GM20000 (cell line): ENCODE measurements around the gene DKK2.
A peak's percentile ranks its signal among the peaks of the same experiment; 100 is the strongest.

Experiments used
- DNase-seq: peaks from one replicate; pipeline ENCODE4 v3.0.0; 2012; ENCODE audit warnings: low spot score
- TF ChIP-seq, protein P1 (sequence below): IDR thresholded peaks from 2 replicates; pipeline ENCODE4 v1.5.1; 2012; ENCODE audit warnings: mild to moderate bottlenecking, control low read depth; ENCODE audit errors: extremely low read depth, missing control alignments

The DKK2 gene

GRCh38 chr4:107037199-107037584 lies 1.1 kb upstream of the DKK2 start:
- TF ChIP-seq, protein P1, sequence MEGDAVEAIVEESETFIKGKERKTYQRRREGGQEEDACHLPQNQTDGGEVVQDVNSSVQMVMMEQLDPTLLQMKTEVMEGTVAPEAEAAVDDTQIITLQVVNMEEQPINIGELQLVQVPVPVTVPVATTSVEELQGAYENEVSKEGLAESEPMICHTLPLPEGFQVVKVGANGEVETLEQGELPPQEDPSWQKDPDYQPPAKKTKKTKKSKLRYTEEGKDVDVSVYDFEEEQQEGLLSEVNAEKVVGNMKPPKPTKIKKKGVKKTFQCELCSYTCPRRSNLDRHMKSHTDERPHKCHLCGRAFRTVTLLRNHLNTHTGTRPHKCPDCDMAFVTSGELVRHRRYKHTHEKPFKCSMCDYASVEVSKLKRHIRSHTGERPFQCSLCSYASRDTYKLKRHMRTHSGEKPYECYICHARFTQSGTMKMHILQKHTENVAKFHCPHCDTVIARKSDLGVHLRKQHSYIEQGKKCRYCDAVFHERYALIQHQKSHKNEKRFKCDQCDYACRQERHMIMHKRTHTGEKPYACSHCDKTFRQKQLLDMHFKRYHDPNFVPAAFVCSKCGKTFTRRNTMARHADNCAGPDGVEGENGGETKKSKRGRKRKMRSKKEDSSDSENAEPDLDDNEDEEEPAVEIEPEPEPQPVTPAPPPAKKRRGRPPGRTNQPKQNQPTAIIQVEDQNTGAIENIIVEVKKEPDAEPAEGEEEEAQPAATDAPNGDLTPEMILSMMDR, result peak; percentile 19
- no peak for DNase-seq

GRCh38 chr4:107036584-107037198 lies 578 bp upstream of the DKK2 start:
- DNase-seq, result no peak
- TF ChIP-seq, protein P1, result no peak

DNA sequence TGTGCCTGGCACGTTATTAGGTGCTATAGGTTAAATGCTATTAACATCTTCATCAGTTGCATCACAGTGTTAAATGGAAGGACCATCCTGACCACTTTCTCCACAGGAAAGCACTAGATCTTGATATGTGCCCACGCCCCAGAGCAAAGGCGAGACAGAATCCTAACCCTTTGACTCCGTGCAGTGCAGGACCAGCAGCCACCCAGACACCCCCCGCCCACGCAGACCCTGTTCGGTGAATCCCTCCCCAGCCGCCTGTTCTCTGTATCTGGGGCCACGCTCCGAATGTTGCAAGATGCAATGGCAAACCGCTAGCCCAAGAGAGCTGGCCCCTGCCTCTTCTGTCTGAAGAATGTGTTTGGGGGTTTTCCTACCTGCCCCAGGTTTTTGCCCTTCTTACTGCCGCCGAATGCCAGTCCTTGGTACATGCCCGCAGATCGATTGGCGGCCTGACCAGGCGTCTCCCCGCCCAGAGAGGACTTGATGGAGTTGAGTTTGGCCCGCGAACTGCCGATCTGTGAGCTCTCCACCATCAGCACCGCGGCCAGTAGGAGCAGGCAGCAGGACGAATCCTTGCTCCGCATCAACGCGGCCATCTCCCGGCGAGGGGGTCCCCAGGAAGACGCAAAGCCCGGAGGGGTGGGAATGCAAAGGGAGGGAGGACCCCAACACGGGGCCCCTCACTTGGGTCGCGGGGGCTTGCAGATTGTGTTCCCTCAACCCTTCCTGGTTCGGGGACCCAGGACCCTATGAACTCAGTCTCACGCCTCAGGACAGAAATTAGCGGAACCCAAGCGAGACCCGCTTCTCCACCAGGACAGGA lies 906 bp downstream of the DKK2 start:
- TF ChIP-seq, protein P1, result no peak
- DNase-seq, result no peak

GRCh38 chr4:107034091-107034995 lies 1.8 kb downstream of the DKK2 start:
- TF ChIP-seq, protein P1, result no peak
- DNase-seq, result no peak

- no peak for DNase-seq
- TF ChIP-seq, protein P1, result no peak
These were observed 8.7 kb downstream of the DKK2 start for GRCh38 chr4:107027379-107027778.

DNA sequence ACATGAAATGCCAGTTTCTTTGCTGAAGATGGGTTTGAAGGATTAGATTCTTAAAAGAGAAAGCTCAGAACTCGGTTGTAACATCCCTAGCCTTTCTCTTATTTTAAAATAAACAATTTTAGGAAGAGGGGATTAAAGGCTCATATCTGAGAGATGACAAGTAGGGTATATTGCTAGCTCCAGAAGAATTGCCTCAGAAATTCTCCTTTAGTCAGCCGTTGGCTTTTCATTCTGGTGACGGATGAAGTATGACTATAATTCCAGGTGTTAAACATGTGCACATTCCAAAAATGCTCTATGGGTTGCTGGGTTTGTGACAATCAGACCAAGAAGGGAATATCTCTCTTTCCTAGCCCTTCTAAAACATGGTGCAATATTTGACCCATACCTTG lies 17.8 kb downstream of the DKK2 start:
- no peak for DNase-seq
- TF ChIP-seq, protein P1, result no peak
